ENCODE measurements around the gene RNF17.

RNF17 gene

DNA sequence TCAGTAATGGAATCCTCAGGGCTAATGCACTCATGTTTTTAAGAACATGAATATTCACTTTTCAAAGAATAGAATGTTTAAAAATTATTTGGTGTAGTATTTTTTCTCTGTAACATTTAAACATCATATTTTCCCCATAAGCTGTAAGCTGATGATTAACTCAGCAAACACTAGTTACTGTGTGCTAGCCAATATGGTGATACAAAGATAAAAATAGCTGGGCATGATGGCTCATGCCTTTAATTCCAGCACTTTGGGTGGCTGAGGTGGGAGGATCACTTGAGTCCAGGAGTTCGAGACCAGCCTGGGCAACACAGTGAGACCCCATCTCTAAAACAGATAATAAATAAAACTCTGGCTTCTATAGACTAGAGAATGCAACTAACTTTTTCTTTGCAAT lies 13.2 kb downstream of the RNF17 start:
- DNase-seq = no peak
- Histone ChIP-seq H3K27ac (ENCODE audit: low read length) (no peak overlapping the region), H3K4me3 (ENCODE audit: low read length) (no peak overlapping the region), H3K9me2 (replicated peaks; ENCODE audit: insufficient read depth, low read length) (no peaks in the 10 kb centered on the region), H3K9ac (ENCODE audit: low read length) (no peak overlapping the region), H3K79me2 (ENCODE audit: low read length) (no peaks in the 10 kb centered on the region), H3K36me3 (replicated peaks; ENCODE audit: insufficient read depth, low read length) (no peaks in the 10 kb centered on the region), H3K4me2 (ENCODE audit: low read depth, low read length) (no peak overlapping the region), H3K4me1 (ENCODE audit: low read length) (peaks cover 3% of the 10 kb centered on the region; the same call in 1 of the 2 replicates), H4K20me1 (ENCODE audit: insufficient read depth, low read length) (no peaks in the 10 kb centered on the region), H3F3A (ENCODE audit: insufficient read depth, low read length) (peaks cover 14% of the 10 kb centered on the region), H3K9me3 (replicated peaks; ENCODE audit: insufficient read depth, low read length) (no peaks in the 10 kb centered on the region), H2AFZ (ENCODE audit: low read length) (no peak overlapping the region), H3K27me3 (replicated peaks; ENCODE audit: insufficient read depth, low read length) (no peaks in the 10 kb centered on the region)
- TF ChIP-seq EZH2 (optimal IDR thresholded peaks at IDR 0.05; ENCODE audit: low read depth, low read length) = no peak
- TF ChIP-seq, protein P1, sequence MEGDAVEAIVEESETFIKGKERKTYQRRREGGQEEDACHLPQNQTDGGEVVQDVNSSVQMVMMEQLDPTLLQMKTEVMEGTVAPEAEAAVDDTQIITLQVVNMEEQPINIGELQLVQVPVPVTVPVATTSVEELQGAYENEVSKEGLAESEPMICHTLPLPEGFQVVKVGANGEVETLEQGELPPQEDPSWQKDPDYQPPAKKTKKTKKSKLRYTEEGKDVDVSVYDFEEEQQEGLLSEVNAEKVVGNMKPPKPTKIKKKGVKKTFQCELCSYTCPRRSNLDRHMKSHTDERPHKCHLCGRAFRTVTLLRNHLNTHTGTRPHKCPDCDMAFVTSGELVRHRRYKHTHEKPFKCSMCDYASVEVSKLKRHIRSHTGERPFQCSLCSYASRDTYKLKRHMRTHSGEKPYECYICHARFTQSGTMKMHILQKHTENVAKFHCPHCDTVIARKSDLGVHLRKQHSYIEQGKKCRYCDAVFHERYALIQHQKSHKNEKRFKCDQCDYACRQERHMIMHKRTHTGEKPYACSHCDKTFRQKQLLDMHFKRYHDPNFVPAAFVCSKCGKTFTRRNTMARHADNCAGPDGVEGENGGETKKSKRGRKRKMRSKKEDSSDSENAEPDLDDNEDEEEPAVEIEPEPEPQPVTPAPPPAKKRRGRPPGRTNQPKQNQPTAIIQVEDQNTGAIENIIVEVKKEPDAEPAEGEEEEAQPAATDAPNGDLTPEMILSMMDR (IDR thresholded peaks at IDR 0.05; ENCODE audit: low read length) = no peak
- TF ChIP-seq EZH2phosphoT487 (IDR thresholded peaks at IDR 0.05; ENCODE audit: low read length) = no peak

DNA sequence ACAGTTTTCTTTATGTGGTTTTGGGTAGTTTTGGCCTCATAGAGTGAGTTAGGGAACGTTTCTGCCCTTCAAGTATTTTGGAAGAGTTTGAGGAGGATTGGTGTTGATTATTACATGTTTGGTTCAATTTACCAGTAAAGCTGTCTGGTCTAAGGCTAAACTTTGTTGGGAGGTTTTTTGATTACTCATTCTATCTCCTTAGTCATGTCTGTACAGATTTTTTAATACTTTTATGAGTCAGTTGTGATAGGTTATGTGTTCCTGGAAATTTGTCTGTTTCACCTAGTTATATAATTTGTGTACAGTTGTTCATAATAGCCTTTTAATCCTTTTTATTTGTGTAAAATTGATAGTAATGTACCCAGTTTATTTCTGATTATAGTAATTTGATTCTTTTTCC lies 20.4 kb downstream of the RNF17 start:
- Histone ChIP-seq H4K20me1 (ENCODE audit: insufficient read depth, low read length) (no peaks in the 10 kb centered on the region), H3K4me2 (ENCODE audit: low read depth, low read length) (no peak overlapping the region), H3K27me3 (replicated peaks; ENCODE audit: insufficient read depth, low read length) (no peaks in the 10 kb centered on the region), H3K36me3 (replicated peaks; ENCODE audit: insufficient read depth, low read length) (no peaks in the 10 kb centered on the region), H3K4me3 (ENCODE audit: low read length) (no peak overlapping the region), H2AFZ (ENCODE audit: low read length) (no peak overlapping the region), H3K9me2 (replicated peaks; ENCODE audit: insufficient read depth, low read length) (no peaks in the 10 kb centered on the region), H3F3A (ENCODE audit: insufficient read depth, low read length) (no peaks in the 10 kb centered on the region), H3K9me3 (replicated peaks; ENCODE audit: insufficient read depth, low read length) (no peaks in the 10 kb centered on the region), H3K27ac (ENCODE audit: low read length) (no peak overlapping the region), H3K79me2 (ENCODE audit: low read length) (no peaks in the 10 kb centered on the region), H3K9ac (ENCODE audit: low read length) (no peak overlapping the region), H3K4me1 (ENCODE audit: low read length) (no peaks in the 10 kb centered on the region)
- DNase-seq = no peak
- TF ChIP-seq EZH2 (optimal IDR thresholded peaks at IDR 0.05; ENCODE audit: low read depth, low read length) (no peak), EZH2phosphoT487 (IDR thresholded peaks at IDR 0.05; ENCODE audit: low read length) (no peak)
- TF ChIP-seq, protein P1 (IDR thresholded peaks at IDR 0.05; ENCODE audit: low read length) = no peak

DNA sequence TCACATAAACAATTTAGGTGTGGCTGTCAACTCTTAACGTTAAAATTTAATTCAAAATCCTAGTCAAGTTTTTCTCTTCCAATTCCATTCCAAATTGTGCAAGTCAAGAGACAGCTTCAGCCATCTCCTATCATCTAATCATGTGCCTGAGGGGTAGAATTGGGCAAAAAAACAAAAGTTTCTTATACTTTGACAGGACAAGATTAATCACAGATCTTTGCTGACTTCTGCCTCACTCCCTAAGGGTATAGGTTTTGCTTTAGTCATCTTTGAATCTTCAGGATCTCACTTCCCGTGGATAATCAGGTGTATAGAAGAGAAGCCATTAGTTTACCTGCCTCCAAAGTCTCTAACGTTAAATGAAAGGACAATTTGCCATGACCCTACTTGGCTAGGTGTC lies 24.6 kb downstream of the RNF17 start:
- H2AFZ ChIP-seq (ENCODE audit: low read length) = no peak overlapping the region
- no peaks in the 10 kb centered on the region for H3K27me3 ChIP-seq (replicated peaks; ENCODE audit: insufficient read depth, low read length)
- H3K79me2 ChIP-seq (ENCODE audit: low read length) = no peaks in the 10 kb centered on the region
- H3K4me1 ChIP-seq (ENCODE audit: low read length) = no peaks in the 10 kb centered on the region
- H3K4me2 ChIP-seq (ENCODE audit: low read depth, low read length) = no peak overlapping the region
- no peak overlapping the region for H3K9ac ChIP-seq (ENCODE audit: low read length)
- H4K20me1 ChIP-seq (ENCODE audit: insufficient read depth, low read length) = no peaks in the 10 kb centered on the region
- H3K27ac ChIP-seq (ENCODE audit: low read length) = no peak overlapping the region
- H3K36me3 ChIP-seq (replicated peaks; ENCODE audit: insufficient read depth, low read length) = no peaks in the 10 kb centered on the region
- H3F3A ChIP-seq (ENCODE audit: insufficient read depth, low read length) = no peaks in the 10 kb centered on the region
- no peaks in the 10 kb centered on the region for H3K9me2 ChIP-seq (replicated peaks; ENCODE audit: insufficient read depth, low read length)
- TF ChIP-seq, protein P1 (IDR thresholded peaks at IDR 0.05; ENCODE audit: low read length) = no peak
- no peak for TF ChIP-seq EZH2 (optimal IDR thresholded peaks at IDR 0.05; ENCODE audit: low read depth, low read length)
- TF ChIP-seq EZH2phosphoT487 (IDR thresholded peaks at IDR 0.05; ENCODE audit: low read length) = no peak
- no peak for DNase-seq
- H3K4me3 ChIP-seq (ENCODE audit: low read length) = no peak overlapping the region
- H3K9me3 ChIP-seq (replicated peaks; ENCODE audit: insufficient read depth, low read length) = no peaks in the 10 kb centered on the region

All from MM.1S (cell line).